ENCODE data around the gene ZNF625.

DNA sequence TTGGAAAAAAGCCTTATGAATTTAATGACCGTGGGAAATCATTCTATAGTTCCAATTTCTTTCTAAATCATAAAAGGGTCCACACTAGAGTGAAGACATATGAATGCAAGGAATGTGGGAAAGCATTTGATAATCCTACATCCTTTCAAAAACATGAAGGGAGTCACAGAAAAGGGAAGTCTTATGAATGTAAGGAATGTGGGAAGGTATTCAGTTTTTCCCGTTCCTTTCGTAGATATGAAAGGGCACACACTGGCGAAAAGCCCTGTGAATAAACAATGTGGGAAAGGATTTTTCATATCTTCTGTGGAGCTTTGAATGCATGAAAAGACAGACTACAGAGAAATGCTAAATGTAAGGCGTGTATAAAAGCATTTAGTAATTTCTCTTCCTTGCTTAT is 43.4 kb downstream of the ZNF625 start:
- TF ChIP-seq, protein P1, sequence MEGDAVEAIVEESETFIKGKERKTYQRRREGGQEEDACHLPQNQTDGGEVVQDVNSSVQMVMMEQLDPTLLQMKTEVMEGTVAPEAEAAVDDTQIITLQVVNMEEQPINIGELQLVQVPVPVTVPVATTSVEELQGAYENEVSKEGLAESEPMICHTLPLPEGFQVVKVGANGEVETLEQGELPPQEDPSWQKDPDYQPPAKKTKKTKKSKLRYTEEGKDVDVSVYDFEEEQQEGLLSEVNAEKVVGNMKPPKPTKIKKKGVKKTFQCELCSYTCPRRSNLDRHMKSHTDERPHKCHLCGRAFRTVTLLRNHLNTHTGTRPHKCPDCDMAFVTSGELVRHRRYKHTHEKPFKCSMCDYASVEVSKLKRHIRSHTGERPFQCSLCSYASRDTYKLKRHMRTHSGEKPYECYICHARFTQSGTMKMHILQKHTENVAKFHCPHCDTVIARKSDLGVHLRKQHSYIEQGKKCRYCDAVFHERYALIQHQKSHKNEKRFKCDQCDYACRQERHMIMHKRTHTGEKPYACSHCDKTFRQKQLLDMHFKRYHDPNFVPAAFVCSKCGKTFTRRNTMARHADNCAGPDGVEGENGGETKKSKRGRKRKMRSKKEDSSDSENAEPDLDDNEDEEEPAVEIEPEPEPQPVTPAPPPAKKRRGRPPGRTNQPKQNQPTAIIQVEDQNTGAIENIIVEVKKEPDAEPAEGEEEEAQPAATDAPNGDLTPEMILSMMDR (conservative IDR thresholded peaks at IDR 0.05), result no peak
- no peak for TF ChIP-seq ZFX (IDR thresholded peaks at IDR 0.05)
